ENCODE data around the gene RNPEPL1.
"Not testable (repeated sequence)": the region's sequence is repeated elsewhere in the genome, so short reads cannot be mapped to it uniquely, and the experiment has no call there.

Gene RNPEPL1

GRCh38 chr2:240567872-240568677 lies at the start of gene RNPEPL1:
Gene RNPEPL1, plus strand, starts transcription at chr2:240568484. Its CDS starts 103 bp downstream, at chr2:240568587.
- DNase-seq (ENCODE audit: extremely low spot score) = peak; percentile 63
- POLR2A ChIA-PET = interaction anchor here (1.2 to 1.5 kb wide), 2 partner anchors 16 to 18 kb away, joined by 4 to 6 read pairs; partner anchors contain the start of gene CAPN10
- CTCF ChIA-PET = interaction anchor here (1.1 to 7.7 kb wide), 5 partner anchors 10 to 54 kb away, joined by 3 to 167 read pairs (median 17); partner anchors contain the start of gene CAPN10
- TF ChIP-seq CTCF (IDR thresholded peaks at IDR 0.05; ENCODE audit: control extremely low read depth, extremely low read depth, low read depth, missing control alignments) = no peak

GRCh38 chr2:240518981-240519380 lies 49.3 kb upstream of the RNPEPL1 start:
- no peak for DNase-seq (ENCODE audit: extremely low spot score)
- ChIA-PET POLR2A (no interaction called here), CTCF (no interaction called here)
- no peak for TF ChIP-seq CTCF (IDR thresholded peaks at IDR 0.05; ENCODE audit: control extremely low read depth, extremely low read depth, low read depth, missing control alignments)

GRCh38 chr2:240519396-240520129 lies 48.7 kb upstream of the RNPEPL1 start:
- DNase-seq (ENCODE audit: extremely low spot score) = no peak
- TF ChIP-seq CTCF (IDR thresholded peaks at IDR 0.05; ENCODE audit: control extremely low read depth, extremely low read depth, low read depth, missing control alignments) = no peak
- CTCF ChIA-PET = no interaction called here
- POLR2A ChIA-PET = no interaction called here

- CTCF ChIA-PET = no interaction called here
- no peak for TF ChIP-seq CTCF (IDR thresholded peaks at IDR 0.05; ENCODE audit: control extremely low read depth, extremely low read depth, low read depth, missing control alignments)
- DNase-seq (ENCODE audit: extremely low spot score) = no peak
- POLR2A ChIA-PET = no interaction called here
These were observed 47.9 kb upstream of the RNPEPL1 start for GRCh38 chr2:240520130-240520973.

GRCh38 chr2:240520974-240521350 lies 47.3 kb upstream of the RNPEPL1 start:
- TF ChIP-seq CTCF (IDR thresholded peaks at IDR 0.05; ENCODE audit: control extremely low read depth, extremely low read depth, low read depth, missing control alignments) = no peak
- ChIA-PET POLR2A (no interaction called here), CTCF (interaction anchor here (1.4 to 2.1 kb wide), 2 partner anchors 37 to 45 kb away, joined by 3 to 9 read pairs; partner anchors contain the start of gene ANKMY1)
- DNase-seq (ENCODE audit: extremely low spot score) = no peak

- DNase-seq (ENCODE audit: extremely low spot score); POLR2A ChIA-PET: not testable (repeated sequence)
- CTCF ChIA-PET = interaction anchor here (1.1 to 2.1 kb wide), 4 partner anchors 8 to 44 kb away, joined by 3 to 9 read pairs (median 4); partner anchors contain the start of gene ANKMY1
These were observed 46.4 kb upstream of the RNPEPL1 start for GRCh38 chr2:240521885-240522284.
